HEK293 (cell line): ENCODE data around the gene SIM2.

Experiments
- CTCF ChIA-PET: fragments of 350-600 bp; formaldehyde crosslinking; extraction: SDS; loops from one replicate; lab custom pipeline; 2021; ENCODE audit warnings: antibody characterized with exemption; lab: Yijun Ruan, JAX
- POLR2A ChIA-PET: fragments of 300-600 bp; formaldehyde crosslinking; extraction: SDS; loops from one replicate; lab custom pipeline; 2020; ENCODE audit warnings: antibody characterized with exemption, inconsistent platforms; lab: Yijun Ruan, JAX
- H3K27ac ChIP-seq: fragments of 200-500 bp; sonication (Bioruptor generic); 2 replicates; pipeline ENCODE4 v1.5.1; 2014; ENCODE audit warnings: low read depth, low read length, control low read depth, inconsistent platforms; ENCODE audit errors: extremely low read depth
- H3K36me3 ChIP-seq, 2 experiments: fragments of 200-500 bp in 1 of 2; sonication (Bioruptor generic) in 1 of 2; 1 replicate in 1 of 2; 2 replicates in 1 of 2; pipeline ENCODE4 v1.5.1; 2014 to 2017; ENCODE audit warnings: inconsistent platforms in 2 of 2, low read length in 2 of 2; ENCODE audit not compliant: control insufficient read depth in 2 of 2, insufficient read depth in 1 of 2
- H3K4me1 ChIP-seq: fragments of 200-500 bp; sonication (Bioruptor generic); 2 replicates; pipeline ENCODE4 v1.5.1; 2014; ENCODE audit warnings: mild to moderate bottlenecking, low read length, inconsistent platforms; ENCODE audit not compliant: control insufficient read depth, insufficient read depth
- H3K4me3 ChIP-seq: 2 replicates; pipeline ENCODE4 v1.5.1; 2011; ENCODE audit warnings: low read depth, mild to moderate bottlenecking, control low read depth, low read length, moderate library complexity
- H3K9me3 ChIP-seq: fragments of 200-500 bp; sonication (Bioruptor generic); 2 replicates; pipeline ENCODE4 v1.5.1; 2014; ENCODE audit warnings: low read depth, low read length, inconsistent platforms; ENCODE audit not compliant: control insufficient read depth, insufficient read depth
- EGR2 ChIP-seq: fragments of 450-650 bp; formaldehyde crosslinking; IDR thresholded peaks from 2 replicates; pipeline ENCODE4 v1.5.1; 2016; ENCODE audit warnings: low read depth, missing biosample characterization, missing genetic modification characterization
- HOXC10 ChIP-seq: sonication (generic); formaldehyde crosslinking; IDR thresholded peaks from 2 replicates; pipeline ENCODE4 v1.8.1; 2023; ENCODE audit warnings: mild to moderate bottlenecking, missing genetic modification reagents
- MYNN ChIP-seq: fragments of 450-650 bp; formaldehyde crosslinking; IDR thresholded peaks from 2 replicates; pipeline ENCODE4 v1.5.1; 2016; ENCODE audit warnings: missing biosample characterization, missing genetic modification characterization, borderline replicate concordance
- REPIN1 ChIP-seq: fragments of 450-650 bp; formaldehyde crosslinking; IDR thresholded peaks from 2 replicates; pipeline ENCODE4 v1.5.1; 2017; ENCODE audit warnings: missing biosample characterization, missing genetic modification characterization, low read depth
- YY1 ChIP-seq: fragments of 450-650 bp; formaldehyde crosslinking; IDR thresholded peaks from 2 replicates; pipeline ENCODE4 v1.5.1; 2018; ENCODE audit warnings: missing biosample characterization, missing genetic modification characterization
- YY2 ChIP-seq: fragments of 450-650 bp; formaldehyde crosslinking; IDR thresholded peaks from 2 replicates; pipeline ENCODE4 v1.5.1; 2016; ENCODE audit warnings: missing biosample characterization, missing genetic modification characterization
- ZFP69B ChIP-seq: fragments of 450-650 bp; formaldehyde crosslinking; IDR thresholded peaks from 2 replicates; pipeline ENCODE4 v1.5.1; 2016; ENCODE audit warnings: missing biosample characterization, missing genetic modification characterization
- ZNF114 ChIP-seq: fragments of 450-650 bp; formaldehyde crosslinking; IDR thresholded peaks from 2 replicates; pipeline ENCODE4 v1.5.0; 2017; ENCODE audit warnings: missing biosample characterization, missing genetic modification characterization
- ZNF138 ChIP-seq: fragments of 450-650 bp; formaldehyde crosslinking; IDR thresholded peaks from 2 replicates; pipeline ENCODE4 v1.5.1; 2016; ENCODE audit warnings: missing biosample characterization, missing genetic modification characterization, borderline replicate concordance
- ZNF155 ChIP-seq: fragments of 450-650 bp; formaldehyde crosslinking; IDR thresholded peaks from 2 replicates; pipeline ENCODE4 v1.5.1; 2016; ENCODE audit warnings: missing biosample characterization, missing genetic modification characterization
- ZNF239 ChIP-seq: fragments of 450-650 bp; formaldehyde crosslinking; IDR thresholded peaks from 2 replicates; pipeline ENCODE4 v1.5.1; 2016; ENCODE audit warnings: missing biosample characterization, missing genetic modification characterization
- ZNF248 ChIP-seq: fragments of 450-650 bp; formaldehyde crosslinking; IDR thresholded peaks from 2 replicates; pipeline ENCODE4 v1.5.1; 2017; ENCODE audit warnings: missing biosample characterization, missing genetic modification characterization
- ZNF311 ChIP-seq: fragments of 450-650 bp; formaldehyde crosslinking; IDR thresholded peaks from 2 replicates; pipeline ENCODE4 v1.5.1; 2017; ENCODE audit warnings: missing biosample characterization, missing genetic modification characterization, borderline replicate concordance
- ZNF324 ChIP-seq: fragments of 450-650 bp; formaldehyde crosslinking; IDR thresholded peaks from 2 replicates; pipeline ENCODE4 v1.5.1; 2016; ENCODE audit warnings: missing biosample characterization, missing genetic modification characterization
- ZNF341 ChIP-seq: fragments of 450-650 bp; formaldehyde crosslinking; IDR thresholded peaks from 2 replicates; pipeline ENCODE4; 2016; ENCODE audit warnings: low read depth, missing biosample characterization, missing genetic modification characterization
- ZNF350 ChIP-seq: fragments of 450-650 bp; formaldehyde crosslinking; IDR thresholded peaks from 2 replicates; pipeline ENCODE4 v1.5.0; 2017; ENCODE audit warnings: missing biosample characterization, mild to moderate bottlenecking, missing genetic modification characterization
- ZNF514 ChIP-seq: fragments of 450-650 bp; formaldehyde crosslinking; IDR thresholded peaks from 2 replicates; pipeline ENCODE4 v1.5.1; 2016; ENCODE audit warnings: missing biosample characterization, missing genetic modification characterization
- ZNF555 ChIP-seq: fragments of 450-650 bp; formaldehyde crosslinking; conservative IDR thresholded peaks from 2 replicates; pipeline ENCODE4 v1.5.1; 2017; ENCODE audit warnings: missing biosample characterization, mild to moderate bottlenecking, missing genetic modification characterization, inconsistent platforms
- ZNF600 ChIP-seq: fragments of 450-650 bp; formaldehyde crosslinking; IDR thresholded peaks from 2 replicates; pipeline ENCODE4 v1.5.1; 2016; ENCODE audit warnings: missing biosample characterization, missing genetic modification characterization
- ZNF777 ChIP-seq: fragments of 450-650 bp; formaldehyde crosslinking; IDR thresholded peaks from 2 replicates; pipeline ENCODE4 v1.5.1; 2017; ENCODE audit warnings: missing biosample characterization, missing genetic modification characterization, borderline replicate concordance
- ZNF792 ChIP-seq: fragments of 450-650 bp; formaldehyde crosslinking; IDR thresholded peaks from 2 replicates; pipeline ENCODE4 v1.5.1; 2016; ENCODE audit warnings: missing biosample characterization, missing genetic modification characterization
- TF ChIP-seq, protein P1 (sequence below): fragments of 450-650 bp; formaldehyde crosslinking; IDR thresholded peaks from 2 replicates; pipeline ENCODE4 v1.5.1; 2016; ENCODE audit warnings: missing biosample characterization, missing genetic modification characterization
- TF ChIP-seq, protein P2 (sequence below): fragments of 450-650 bp; formaldehyde crosslinking; IDR thresholded peaks from 2 replicates; pipeline ENCODE4 v1.5.1; 2016; ENCODE audit warnings: missing biosample characterization, missing genetic modification characterization
- TF ChIP-seq, protein P3 (sequence below): fragments of 450-650 bp; formaldehyde crosslinking; IDR thresholded peaks from 2 replicates; pipeline ENCODE4 v1.5.1; 2016; ENCODE audit warnings: missing biosample characterization, missing genetic modification characterization

The SIM2 gene

DNA sequence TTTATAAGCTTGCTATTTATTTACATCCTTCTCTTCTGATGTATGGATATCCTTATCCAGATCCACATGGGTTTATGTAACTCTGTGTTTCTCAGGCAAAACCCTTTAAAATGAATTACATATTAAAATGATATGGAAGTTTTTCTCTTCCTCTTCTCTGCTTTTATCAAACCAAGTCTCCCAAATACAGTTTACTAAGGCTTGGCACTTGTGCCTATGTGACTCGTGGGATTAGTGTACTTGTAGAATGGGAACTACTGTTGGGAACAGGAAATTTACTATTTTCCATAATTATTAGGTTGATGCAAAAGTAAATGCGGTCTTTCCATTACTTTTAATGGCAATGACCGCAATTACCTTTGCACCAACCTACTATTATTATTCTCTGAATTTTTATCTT is 14.8 kb downstream of the SIM2 start:
- no peak overlapping the region for H3K27ac ChIP-seq
- TF ChIP-seq EGR2 (tag by site-specific recombination) (no peak), ZNF600 (tag by site-specific recombination) (no peak), MYNN (tag by site-specific recombination) (no peak), ZNF138 (tag by site-specific recombination) (no peak), ZNF555 (no peak), ZNF350 (no peak), ZNF239 (tag by site-specific recombination) (no peak)
- TF ChIP-seq, protein P1, sequence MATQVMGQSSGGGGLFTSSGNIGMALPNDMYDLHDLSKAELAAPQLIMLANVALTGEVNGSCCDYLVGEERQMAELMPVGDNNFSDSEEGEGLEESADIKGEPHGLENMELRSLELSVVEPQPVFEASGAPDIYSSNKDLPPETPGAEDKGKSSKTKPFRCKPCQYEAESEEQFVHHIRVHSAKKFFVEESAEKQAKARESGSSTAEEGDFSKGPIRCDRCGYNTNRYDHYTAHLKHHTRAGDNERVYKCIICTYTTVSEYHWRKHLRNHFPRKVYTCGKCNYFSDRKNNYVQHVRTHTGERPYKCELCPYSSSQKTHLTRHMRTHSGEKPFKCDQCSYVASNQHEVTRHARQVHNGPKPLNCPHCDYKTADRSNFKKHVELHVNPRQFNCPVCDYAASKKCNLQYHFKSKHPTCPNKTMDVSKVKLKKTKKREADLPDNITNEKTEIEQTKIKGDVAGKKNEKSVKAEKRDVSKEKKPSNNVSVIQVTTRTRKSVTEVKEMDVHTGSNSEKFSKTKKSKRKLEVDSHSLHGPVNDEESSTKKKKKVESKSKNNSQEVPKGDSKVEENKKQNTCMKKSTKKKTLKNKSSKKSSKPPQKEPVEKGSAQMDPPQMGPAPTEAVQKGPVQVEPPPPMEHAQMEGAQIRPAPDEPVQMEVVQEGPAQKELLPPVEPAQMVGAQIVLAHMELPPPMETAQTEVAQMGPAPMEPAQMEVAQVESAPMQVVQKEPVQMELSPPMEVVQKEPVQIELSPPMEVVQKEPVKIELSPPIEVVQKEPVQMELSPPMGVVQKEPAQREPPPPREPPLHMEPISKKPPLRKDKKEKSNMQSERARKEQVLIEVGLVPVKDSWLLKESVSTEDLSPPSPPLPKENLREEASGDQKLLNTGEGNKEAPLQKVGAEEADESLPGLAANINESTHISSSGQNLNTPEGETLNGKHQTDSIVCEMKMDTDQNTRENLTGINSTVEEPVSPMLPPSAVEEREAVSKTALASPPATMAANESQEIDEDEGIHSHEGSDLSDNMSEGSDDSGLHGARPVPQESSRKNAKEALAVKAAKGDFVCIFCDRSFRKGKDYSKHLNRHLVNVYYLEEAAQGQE = no peak
- TF ChIP-seq, protein P2, sequence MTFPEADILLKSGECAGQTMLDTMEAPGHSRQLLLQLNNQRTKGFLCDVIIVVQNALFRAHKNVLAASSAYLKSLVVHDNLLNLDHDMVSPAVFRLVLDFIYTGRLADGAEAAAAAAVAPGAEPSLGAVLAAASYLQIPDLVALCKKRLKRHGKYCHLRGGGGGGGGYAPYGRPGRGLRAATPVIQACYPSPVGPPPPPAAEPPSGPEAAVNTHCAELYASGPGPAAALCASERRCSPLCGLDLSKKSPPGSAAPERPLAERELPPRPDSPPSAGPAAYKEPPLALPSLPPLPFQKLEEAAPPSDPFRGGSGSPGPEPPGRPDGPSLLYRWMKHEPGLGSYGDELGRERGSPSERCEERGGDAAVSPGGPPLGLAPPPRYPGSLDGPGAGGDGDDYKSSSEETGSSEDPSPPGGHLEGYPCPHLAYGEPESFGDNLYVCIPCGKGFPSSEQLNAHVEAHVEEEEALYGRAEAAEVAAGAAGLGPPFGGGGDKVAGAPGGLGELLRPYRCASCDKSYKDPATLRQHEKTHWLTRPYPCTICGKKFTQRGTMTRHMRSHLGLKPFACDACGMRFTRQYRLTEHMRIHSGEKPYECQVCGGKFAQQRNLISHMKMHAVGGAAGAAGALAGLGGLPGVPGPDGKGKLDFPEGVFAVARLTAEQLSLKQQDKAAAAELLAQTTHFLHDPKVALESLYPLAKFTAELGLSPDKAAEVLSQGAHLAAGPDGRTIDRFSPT (tag by site-specific recombination) = no peak
- TF ChIP-seq, protein P3, sequence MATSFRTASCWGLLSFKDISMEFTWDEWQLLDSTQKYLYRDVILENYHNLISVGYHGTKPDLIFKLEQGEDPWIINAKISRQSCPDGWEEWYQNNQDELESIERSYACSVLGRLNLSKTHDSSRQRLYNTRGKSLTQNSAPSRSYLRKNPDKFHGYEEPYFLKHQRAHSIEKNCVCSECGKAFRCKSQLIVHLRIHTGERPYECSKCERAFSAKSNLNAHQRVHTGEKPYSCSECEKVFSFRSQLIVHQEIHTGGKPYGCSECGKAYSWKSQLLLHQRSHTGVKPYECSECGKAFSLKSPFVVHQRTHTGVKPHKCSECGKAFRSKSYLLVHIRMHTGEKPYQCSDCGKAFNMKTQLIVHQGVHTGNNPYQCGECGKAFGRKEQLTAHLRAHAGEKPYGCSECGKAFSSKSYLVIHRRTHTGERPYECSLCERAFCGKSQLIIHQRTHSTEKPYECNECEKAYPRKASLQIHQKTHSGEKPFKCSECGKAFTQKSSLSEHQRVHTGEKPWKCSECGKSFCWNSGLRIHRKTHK (tag by site-specific recombination) = no peak
- POLR2A ChIA-PET = no interaction called here

DNA sequence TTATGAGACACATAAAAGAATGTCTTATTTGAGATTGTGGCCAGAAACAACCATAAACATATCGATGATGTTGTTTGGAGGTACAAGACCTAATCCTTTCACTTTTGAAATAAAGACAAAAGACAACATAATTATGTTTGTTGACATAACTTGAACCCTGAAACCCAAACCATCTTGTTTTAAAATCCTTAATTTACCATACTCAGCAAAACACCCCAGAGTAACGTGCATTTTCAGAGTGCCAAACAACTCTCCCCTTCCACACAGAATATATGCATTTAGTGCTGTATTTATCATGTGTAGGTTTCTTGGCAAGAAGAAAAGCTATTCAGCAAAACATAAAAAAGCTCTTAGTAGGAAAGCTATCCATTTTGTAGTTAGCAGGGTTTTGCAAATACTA is 17.5 kb downstream of the SIM2 start:
- ChIA-PET CTCF (interaction anchor here (0.5 to 2.1 kb wide), 8 partner anchors 12 to 304 kb away, joined by 3 to 8 read pairs (median 4); no protein-coding TSS in a partner anchor), POLR2A (no interaction called here)
- Histone ChIP-seq H3K36me3 (peaks cover 0 to 39% of the 10 kb centered on the region in 2 experiments; a peak in 2 of 3 replicates), H3K27ac (no peak overlapping the region), H3K4me3 (no peak overlapping the region), H3K9me3 (no peaks in the 10 kb centered on the region), H3K4me1 (no peaks in the 10 kb centered on the region)
- TF ChIP-seq REPIN1 (tag by site-specific recombination) = no peak
- TF ChIP-seq ZNF341 (tag by site-specific recombination) = no peak
- TF ChIP-seq ZNF514 = no peak
- TF ChIP-seq ZFP69B (tag by site-specific recombination) = no peak
- no peak for TF ChIP-seq ZNF155
- TF ChIP-seq ZNF114 (tag by site-specific recombination) = no peak
- TF ChIP-seq ZNF248 (tag by site-specific recombination) = no peak
- no peak for TF ChIP-seq YY1
- TF ChIP-seq ZNF324 (tag by site-specific recombination) = no peak
- TF ChIP-seq YY2 (tag by site-specific recombination) = no peak
- TF ChIP-seq ZNF311 (tag by site-specific recombination) = no peak
- no peak for TF ChIP-seq HOXC10 (CRISPR knock-in tag)
- TF ChIP-seq ZNF792 (tag by site-specific recombination) = no peak
- no peak for TF ChIP-seq ZNF777 (tag by site-specific recombination)

More for the DNA sequence above, 14.8 kb downstream of the SIM2 start:
- CTCF ChIA-PET = interaction anchor here (0.6 to 1.0 kb wide), 3 partner anchors 39 to 140 kb away, joined by 3 to 4 read pairs (median 3); no protein-coding TSS in a partner anchor
- no peaks in the 10 kb centered on the region for H3K4me1 ChIP-seq
- H3K36me3 ChIP-seq = peaks cover 3 to 31% of the 10 kb centered on the region in 2 experiments
- no peaks in the 10 kb centered on the region for H3K9me3 ChIP-seq
- no peak overlapping the region for H3K4me3 ChIP-seq
